Measurements from ENCODE around the gene ZNF358.

- TF ChIP-seq TAF1 (IDR thresholded peaks at IDR 0.05; ENCODE audit: low read depth, low read length) (no peak), POLR2AphosphoS5 (IDR thresholded peaks at IDR 0.05; ENCODE audit: low read depth, low read length) (no peak)
Measured at GRCh38 chr19:7483720-7484201, 32.1 kb upstream of the ZNF358 start.
